DOHH2 (cell line): ENCODE results near the gene CYP26B1.

Experiments used
- H3F3A ChIP-seq: fragments of 200-600 bp; sonication (generic), shearing (Covaris generic); 2 replicates; pipeline ENCODE4 v1.6.0; 2016; ENCODE audit warnings: antibody characterized with exemption, mild to moderate bottlenecking; ENCODE audit not compliant: control insufficient read depth, insufficient read depth
- H3K27ac ChIP-seq: fragments of 200-600 bp; sonication (generic); 2 replicates; pipeline ENCODE4 v1.5.1; 2014; ENCODE audit warnings: low read depth, mild to moderate bottlenecking, low read length, moderate library complexity
- H3K27me3 ChIP-seq: fragments of 200-600 bp; sonication (generic); 2 replicates; pipeline ENCODE4 v1.6.1; 2014; ENCODE audit warnings: mild to moderate bottlenecking, low read length, mixed read lengths; ENCODE audit not compliant: control insufficient read depth
- H3K36me3 ChIP-seq: fragments of 200-600 bp; sonication (generic); 2 replicates; pipeline ENCODE4 v1.6.1; 2014; ENCODE audit warnings: mild to moderate bottlenecking, low read length, moderate library complexity, mixed read lengths; ENCODE audit not compliant: control insufficient read depth
- H3K4me1 ChIP-seq: fragments of 200-600 bp; sonication (generic); 2 replicates; pipeline ENCODE4 v1.6.1; 2014; ENCODE audit warnings: mild to moderate bottlenecking, low read length, mixed read lengths; ENCODE audit not compliant: control insufficient read depth
- H3K4me2 ChIP-seq: fragments of 200-600 bp; sonication (generic); 2 replicates; pipeline ENCODE4 v1.6.0; 2014; ENCODE audit warnings: mild to moderate bottlenecking, low read length, moderate library complexity
- H3K4me3 ChIP-seq: fragments of 200-600 bp; sonication (generic); 2 replicates; pipeline ENCODE4 v1.5.1; 2014; ENCODE audit warnings: mild to moderate bottlenecking, low read length, mixed read lengths
- H3K79me2 ChIP-seq: fragments of 200-600 bp; sonication (generic); 2 replicates; pipeline ENCODE4 v1.6.1; 2014; ENCODE audit warnings: mild to moderate bottlenecking, low read length, mixed read lengths; ENCODE audit not compliant: control insufficient read depth
- H3K9me2 ChIP-seq: fragments of 200-600 bp; sonication (generic); replicated peaks from 2 replicates; pipeline ENCODE4 v1.6.1; 2014; ENCODE audit warnings: mild to moderate bottlenecking, low read length, mixed read lengths; ENCODE audit not compliant: control insufficient read depth
- H3K9me3 ChIP-seq: fragments of 200-600 bp; sonication (generic); 2 replicates; pipeline ENCODE4 v1.6.1; 2014; ENCODE audit warnings: antibody characterized with exemption, low read length, mixed read lengths; ENCODE audit not compliant: control insufficient read depth, insufficient read depth
- H4K20me1 ChIP-seq: fragments of 200-600 bp; sonication (generic); 2 replicates; pipeline ENCODE4 v1.6.0; 2014; ENCODE audit warnings: low read depth, mild to moderate bottlenecking, antibody characterized with exemption, low read length, moderate library complexity; ENCODE audit not compliant: control insufficient read depth, insufficient read depth
- EZH2phosphoT487 ChIP-seq: fragments of 200-600 bp; sonication (generic); IDR thresholded peaks from 2 replicates; pipeline ENCODE4 v1.6.1; 2017; ENCODE audit warnings: borderline replicate concordance, mild to moderate bottlenecking, antibody characterized with exemption, low read length, moderate library complexity, mixed read lengths
- TF ChIP-seq, protein P1 (sequence below): fragments of 200-600 bp; sonication (generic); IDR thresholded peaks from one replicate; pipeline ENCODE4 v1.5.1; 2014; ENCODE audit warnings: antibody characterized with exemption, mild to moderate bottlenecking, low read depth, low read length; ENCODE audit not compliant: poor library complexity, severe bottlenecking

Gene CYP26B1

DNA sequence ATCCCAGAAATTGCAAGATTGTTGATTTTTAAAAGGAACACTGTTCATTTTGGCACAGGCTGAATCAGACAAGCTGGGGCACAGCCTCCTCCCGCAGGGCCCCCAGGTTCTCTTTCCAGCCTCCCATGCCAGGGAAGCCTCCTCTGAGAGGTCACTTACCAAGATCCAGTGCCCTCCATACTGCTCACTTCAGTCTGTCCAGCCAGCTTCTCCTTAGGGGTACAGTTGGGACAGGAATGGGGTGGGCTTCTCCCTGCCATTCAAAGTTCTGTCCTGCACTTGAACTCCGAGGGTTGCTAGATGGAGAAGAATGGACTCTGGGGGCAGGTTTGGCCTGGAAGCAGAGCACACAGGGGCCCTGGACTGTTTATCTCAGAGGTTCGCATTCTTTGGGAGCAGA lies 7.5 kb upstream of the CYP26B1 start:
- no peaks in the 10 kb centered on the region for H3K9me2 ChIP-seq

DNA sequence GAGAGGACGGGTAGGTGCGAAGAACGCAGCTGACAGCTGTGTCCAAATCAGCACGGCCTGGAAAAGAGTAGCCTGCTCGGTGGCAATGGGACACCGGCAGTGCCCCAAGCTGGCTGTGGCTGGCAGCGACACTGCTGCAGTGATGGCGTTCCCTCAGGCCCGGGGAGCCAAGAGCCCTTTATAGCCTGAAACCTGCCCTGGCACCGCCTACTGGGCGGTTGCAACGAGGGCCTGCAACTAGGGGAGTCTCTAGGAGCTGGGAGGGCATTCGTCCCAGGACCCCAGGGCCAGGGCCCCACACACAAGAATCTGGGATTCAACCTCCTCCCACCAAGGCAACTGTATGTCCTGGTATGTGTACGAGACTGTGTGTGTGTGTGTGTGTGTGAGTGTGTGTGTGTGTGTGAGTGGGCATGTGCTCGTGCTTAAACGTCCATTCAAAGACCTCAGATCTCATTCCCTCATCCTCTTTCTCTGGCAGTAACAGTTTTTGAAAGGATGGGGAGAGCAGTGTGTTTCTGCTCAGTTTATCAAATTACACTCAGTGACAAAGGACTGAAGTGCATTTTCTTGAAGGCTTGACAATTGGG lies 6.8 kb upstream of the CYP26B1 start:
- peaks cover 16% of the 10 kb centered on the region for H3K27me3 ChIP-seq
- H3K9me3 ChIP-seq, result no peaks in the 10 kb centered on the region
- H3K36me3 ChIP-seq, result no peaks in the 10 kb centered on the region
- no peak overlapping the region for H3K4me3 ChIP-seq
- TF ChIP-seq, protein P1, sequence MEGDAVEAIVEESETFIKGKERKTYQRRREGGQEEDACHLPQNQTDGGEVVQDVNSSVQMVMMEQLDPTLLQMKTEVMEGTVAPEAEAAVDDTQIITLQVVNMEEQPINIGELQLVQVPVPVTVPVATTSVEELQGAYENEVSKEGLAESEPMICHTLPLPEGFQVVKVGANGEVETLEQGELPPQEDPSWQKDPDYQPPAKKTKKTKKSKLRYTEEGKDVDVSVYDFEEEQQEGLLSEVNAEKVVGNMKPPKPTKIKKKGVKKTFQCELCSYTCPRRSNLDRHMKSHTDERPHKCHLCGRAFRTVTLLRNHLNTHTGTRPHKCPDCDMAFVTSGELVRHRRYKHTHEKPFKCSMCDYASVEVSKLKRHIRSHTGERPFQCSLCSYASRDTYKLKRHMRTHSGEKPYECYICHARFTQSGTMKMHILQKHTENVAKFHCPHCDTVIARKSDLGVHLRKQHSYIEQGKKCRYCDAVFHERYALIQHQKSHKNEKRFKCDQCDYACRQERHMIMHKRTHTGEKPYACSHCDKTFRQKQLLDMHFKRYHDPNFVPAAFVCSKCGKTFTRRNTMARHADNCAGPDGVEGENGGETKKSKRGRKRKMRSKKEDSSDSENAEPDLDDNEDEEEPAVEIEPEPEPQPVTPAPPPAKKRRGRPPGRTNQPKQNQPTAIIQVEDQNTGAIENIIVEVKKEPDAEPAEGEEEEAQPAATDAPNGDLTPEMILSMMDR, result no peak
- TF ChIP-seq EZH2phosphoT487, result no peak
- no peaks in the 10 kb centered on the region for H4K20me1 ChIP-seq
- H3K4me2 ChIP-seq, result no peak overlapping the region
- H3K9me2 ChIP-seq, result no peaks in the 10 kb centered on the region
- no peaks in the 10 kb centered on the region for H3K79me2 ChIP-seq
- H3F3A ChIP-seq, result no peaks in the 10 kb centered on the region
- H3K27ac ChIP-seq, result no peak overlapping the region
- H3K4me1 ChIP-seq, result peaks cover 9% of the 10 kb centered on the region

More for the DNA sequence above, 7.5 kb upstream of the CYP26B1 start:
- Histone ChIP-seq H3K9me3 (no peaks in the 10 kb centered on the region), H3K36me3 (no peaks in the 10 kb centered on the region), H3K4me3 (no peak overlapping the region), H3K4me2 (no peak overlapping the region), H3F3A (no peaks in the 10 kb centered on the region), H3K27me3 (peaks cover 9% of the 10 kb centered on the region), H3K27ac (no peak overlapping the region), H3K79me2 (no peaks in the 10 kb centered on the region), H4K20me1 (no peaks in the 10 kb centered on the region), H3K4me1 (peaks cover 9% of the 10 kb centered on the region)
- TF ChIP-seq, protein P1, result no peak
- TF ChIP-seq EZH2phosphoT487, result no peak

DNA sequence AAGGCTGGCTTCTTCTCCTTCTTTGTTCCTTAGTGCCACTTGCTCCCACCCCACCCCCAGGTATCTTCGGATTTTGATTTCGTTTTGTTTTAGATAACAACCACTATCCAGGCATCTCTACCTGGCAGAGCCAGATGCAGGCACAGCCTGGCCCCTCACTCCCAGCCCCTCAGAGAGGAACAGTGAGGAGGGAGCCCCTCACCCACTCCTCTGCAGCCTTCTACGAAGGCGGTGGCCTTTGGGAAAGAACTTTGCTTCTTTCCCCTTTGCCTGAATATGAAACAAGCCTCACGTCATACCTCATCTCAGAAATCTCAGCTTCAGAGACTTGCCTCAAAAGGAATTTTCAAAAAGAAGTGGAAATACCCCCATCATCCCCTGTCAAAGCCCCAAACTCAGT lies 6.3 kb upstream of the CYP26B1 start:
- Histone ChIP-seq H3K9me2 (no peaks in the 10 kb centered on the region), H3K4me1 (peaks cover 9% of the 10 kb centered on the region), H3K4me2 (no peak overlapping the region), H3F3A (no peaks in the 10 kb centered on the region), H3K9me3 (no peaks in the 10 kb centered on the region), H3K27me3 (peaks cover 21% of the 10 kb centered on the region), H4K20me1 (no peaks in the 10 kb centered on the region), H3K27ac (no peak overlapping the region), H3K79me2 (no peaks in the 10 kb centered on the region), H3K4me3 (no peak overlapping the region), H3K36me3 (no peaks in the 10 kb centered on the region)
- no peak for TF ChIP-seq EZH2phosphoT487
- TF ChIP-seq, protein P1, result no peak
